HCT116 (cell line): ENCODE data around the gene RPIA. TPM values are rescaled to one million over a fixed set of nuclear protein-coding genes. Genes with fewer than 3 reads are reported as not detected.

Experiments used
- ATAC-seq: fragments of 200-7000 bp; cut with Tn5 transposase; 2 replicates; pipeline ENCODE4 v1.9.1; 2020; ENCODE audit warnings: mild to moderate bottlenecking, moderate library complexity
- BruUV-seq: library from RNA; stranded (reverse); fragments of 400-500 nt; replicated peaks from 2 replicates; lab custom pipeline; 2021; lab: Mats Ljungman, UMichigan
- CTCF ChIA-PET: fragments of 300-600 bp; sonication (Branson Sonifier 250); formaldehyde crosslinking; loops from one replicate; lab custom pipeline; 2021; ENCODE audit warnings: antibody characterized with exemption; lab: Charles Lee
- POLR2A ChIA-PET: fragments of 300-600, 350-600 bp; sonication (Branson Sonifier 250); formaldehyde crosslinking; loops from one replicate; lab custom pipeline; 2021; ENCODE audit warnings: antibody characterized with exemption; lab: Charles Lee
- RAD21 ChIA-PET, 2 experiments: fragments of 300-600 bp; sonication (Branson Sonifier 250); formaldehyde crosslinking; loops; one replicate each; lab custom pipeline; 2023; ENCODE audit warnings: low total read pairs in 2 of 2; ENCODE audit not compliant: uncharacterized antibody in 2 of 2, unreplicated experiment in 2 of 2, low non-redundant PET in 1 of 2; lab: Charles Lee
- DNase-seq: peaks from one replicate; pipeline ENCODE4 v3.0.0-alpha.2; 2010; ENCODE audit warnings: low read depth, low spot score
- H2AFZ ChIP-seq: fragments of 200-600 bp; shearing (Covaris generic), sonication (generic); 2 replicates; pipeline ENCODE4 v1.6.1; 2017; ENCODE audit warnings: low read depth, mixed run types, mixed read lengths, antibody characterized with exemption, low read length; ENCODE audit not compliant: poor library complexity, severe bottlenecking
- H3K27ac ChIP-seq: 2 replicates; pipeline ENCODE4 v1.5.1; 2012; ENCODE audit warnings: low read depth, low read length
- H3K27me3 ChIP-seq: fragments of 200-600 bp; sonication (generic); 2 replicates; pipeline ENCODE4 v1.6.1; 2016; ENCODE audit warnings: mixed run types, low read length, mixed read lengths; ENCODE audit not compliant: insufficient read depth
- H3K36me3 ChIP-seq, 2 experiments: fragments of 200-500 bp in 1 of 2; fragments of 200-600 bp in 1 of 2; sonication (Bioruptor generic) in 1 of 2; sonication (generic) in 1 of 2; 2 replicates each; pipeline versions ENCODE4 v1.5.1 to v1.6.1; 2014 to 2016; ENCODE audit warnings: low read length in 2 of 2, inconsistent platforms in 1 of 2, mixed read lengths in 1 of 2, mixed run types in 1 of 2; ENCODE audit not compliant: insufficient read depth in 2 of 2, control insufficient read depth in 1 of 2
- H3K4me1 ChIP-seq, 2 experiments: fragments of 200-600 bp in 1 of 2; sonication (generic) in 1 of 2; 2 replicates each; pipeline versions ENCODE4 v1.5.1 to v1.6.1; 2012 to 2017; ENCODE audit warnings: low read length in 2 of 2, inconsistent platforms in 1 of 2, mild to moderate bottlenecking in 1 of 2, mixed read lengths in 1 of 2, mixed run types in 1 of 2, moderate library complexity in 1 of 2; ENCODE audit not compliant: insufficient read depth in 2 of 2, control insufficient read depth in 1 of 2
- H3K4me2 ChIP-seq: fragments of 200-600 bp; sonication (generic); 2 replicates; pipeline ENCODE4 v1.6.1; 2017; ENCODE audit warnings: mixed run types, low read length, mixed read lengths
- H3K4me3 ChIP-seq, 2 experiments: fragments of 200-600 bp in 1 of 2; sonication (generic) in 1 of 2; replicated peaks in 1 of 2; 2 replicates each; pipeline ENCODE4 v1.5.1; 2011 to 2016; ENCODE audit warnings: low read length in 2 of 2, control low read depth in 1 of 2, low read depth in 1 of 2, mild to moderate bottlenecking in 1 of 2, mixed read lengths in 1 of 2, mixed run types in 1 of 2
- H3K79me2 ChIP-seq: fragments of 200-600 bp; sonication (generic); 2 replicates; pipeline ENCODE4 v1.6.1; 2017; ENCODE audit warnings: mild to moderate bottlenecking, mixed run types, low read length, moderate library complexity, mixed read lengths; ENCODE audit not compliant: insufficient read depth
- H3K9ac ChIP-seq: fragments of 200-600 bp; sonication (generic); 2 replicates; pipeline ENCODE4 v1.6.1; 2016; ENCODE audit warnings: low read length, mixed read lengths
- H3K9me2 ChIP-seq: fragments of 200-600 bp; sonication (generic), shearing (Covaris generic); 2 replicates; pipeline ENCODE4 v1.6.1; 2017; ENCODE audit warnings: mixed run types, mild to moderate bottlenecking, moderate library complexity; ENCODE audit not compliant: insufficient read depth
- H3K9me3 ChIP-seq, 2 experiments: fragments of 200-500 bp in 1 of 2; fragments of 200-600 bp in 1 of 2; sonication (Bioruptor generic) in 1 of 2; sonication (generic) in 1 of 2; 2 replicates each; pipeline ENCODE4 v1.6.1; 2014 to 2017; ENCODE audit warnings: low read length in 2 of 2, mixed read lengths in 2 of 2, inconsistent platforms in 1 of 2, low read depth in 1 of 2, mild to moderate bottlenecking in 1 of 2, mixed run types in 1 of 2, moderate library complexity in 1 of 2; ENCODE audit not compliant: control insufficient read depth in 1 of 2, insufficient read depth in 1 of 2
- H4K20me1 ChIP-seq: fragments of 200-600 bp; sonication (generic), shearing (Covaris generic); 2 replicates; pipeline ENCODE4 v1.6.1; 2017; ENCODE audit warnings: mixed run types, mild to moderate bottlenecking, moderate library complexity; ENCODE audit not compliant: insufficient read depth
- ATF3 ChIP-seq: IDR thresholded peaks from 2 replicates; pipeline ENCODE4 v1.6.1; 2012
- CBX3 ChIP-seq: IDR thresholded peaks from 2 replicates; pipeline ENCODE4 v1.6.1; 2012; ENCODE audit warnings: low read depth
- CEBPB ChIP-seq: IDR thresholded peaks from 2 replicates; pipeline ENCODE4 v1.6.1; 2012; ENCODE audit warnings: low read depth
- ELF1 ChIP-seq: IDR thresholded peaks from 2 replicates; pipeline ENCODE4 v1.6.1; 2012; ENCODE audit warnings: low read depth, borderline replicate concordance
- EZH2 ChIP-seq: fragments of 200-600 bp; sonication (generic); IDR thresholded peaks from 2 replicates; pipeline ENCODE4 v1.6.1; 2017; ENCODE audit warnings: antibody characterized with exemption, mixed run types
- EZH2phosphoT487 ChIP-seq: fragments of 200-600 bp; IDR thresholded peaks from 2 replicates; pipeline ENCODE4 v1.6.1; 2018; ENCODE audit warnings: antibody characterized with exemption, borderline replicate concordance
- FOSL1 ChIP-seq: IDR thresholded peaks from 2 replicates; pipeline ENCODE4 v1.6.1; 2012; ENCODE audit warnings: low read depth
- POLR2A ChIP-seq: IDR thresholded peaks from 2 replicates; pipeline ENCODE4 v1.7.0; 2011; ENCODE audit warnings: borderline replicate concordance; ENCODE audit not compliant: insufficient read depth, insufficient read length; ENCODE audit errors: extremely low read depth
- POLR2AphosphoS5 ChIP-seq: IDR thresholded peaks from 2 replicates; pipeline ENCODE4 v1.6.1; 2011; ENCODE audit warnings: mild to moderate bottlenecking, low read depth, low read length, moderate library complexity
- RAD21 ChIP-seq: IDR thresholded peaks from 2 replicates; pipeline ENCODE4 v1.6.1; 2012; ENCODE audit warnings: low read depth, mild to moderate bottlenecking
- REST ChIP-seq: IDR thresholded peaks from 2 replicates; pipeline ENCODE4 v1.6.1; 2012; ENCODE audit warnings: low read depth
- SIN3A ChIP-seq: IDR thresholded peaks from 2 replicates; pipeline ENCODE4 v1.6.1; 2012; ENCODE audit warnings: low read depth
- SP1 ChIP-seq: IDR thresholded peaks from 2 replicates; pipeline ENCODE4 v1.6.1; 2012; ENCODE audit warnings: low read depth
- TCF7L2 ChIP-seq: IDR thresholded peaks from 2 replicates; pipeline ENCODE4 v1.7.0; 2011; ENCODE audit warnings: borderline replicate concordance, inconsistent platforms; ENCODE audit not compliant: insufficient read depth, insufficient read length; ENCODE audit errors: extremely low read depth
- YY1 ChIP-seq: IDR thresholded peaks from 2 replicates; pipeline ENCODE4 v1.6.1; 2011; ENCODE audit warnings: low read length, low read depth, moderate library complexity, mild to moderate bottlenecking; ENCODE audit not compliant: insufficient replicate concordance; ENCODE audit errors: extremely low read depth
- ZFX ChIP-seq: fragments of 450-650 bp; IDR thresholded peaks from 2 replicates; pipeline ENCODE4 v1.6.1; 2017
- ZNF274 ChIP-seq: fragments of 200-500 bp; sonication (Bioruptor generic); IDR thresholded peaks from 2 replicates; pipeline ENCODE4 v1.6.1; 2014; ENCODE audit warnings: mild to moderate bottlenecking, low read depth, low read length, inconsistent platforms
- intact Hi-C: fragments of 100-400 bp; cut with micrococcal nuclease; formaldehyde crosslinking; loops from 2 replicates; pipeline ENCODE4 v1.10.0; 2022
- total RNA-seq: library from RNA; stranded (reverse); gene quantifications from one replicate; pipeline ENCODE4 v1.2.1, GENCODE V29; 2021; ENCODE audit not compliant: unreplicated experiment

Gene RPIA
- total RNA-seq, 1 experiment from 2014 or later, result 43.3 TPM

- TF ChIP-seq EZH2 (no peak), TCF7L2 (no peak)
Measured at GRCh38 chr2:88711289-88711688, 19.8 kb downstream of the RPIA start (continued).

- Histone ChIP-seq H3K4me3 (no peak overlapping the region), H3K4me2 (no peak overlapping the region), H3K36me3 (no peaks in the 10 kb centered on the region), H3K4me1 (peaks cover 4 to 6% of the 10 kb centered on the region in 2 experiments; a peak in 2 of 4 replicates), H2AFZ (no peak overlapping the region), H3K27ac (no peak overlapping the region), H3K9me2 (no peaks in the 10 kb centered on the region), H3K9ac (no peak overlapping the region), H3K79me2 (peaks cover 67% of the 10 kb centered on the region), H4K20me1 (no peaks in the 10 kb centered on the region), H3K9me3 (no peaks in the 10 kb centered on the region), H3K27me3 (no peaks in the 10 kb centered on the region)
- no peak for DNase-seq
- POLR2A ChIA-PET, result no interaction called here
- CTCF ChIA-PET, result no interaction called here
- no peak for ATAC-seq
- TF ChIP-seq YY1, result no peak
- no peak for TF ChIP-seq ATF3
- TF ChIP-seq REST, result no peak
- TF ChIP-seq FOSL1, result no peak
- TF ChIP-seq POLR2A, result no peak
- TF ChIP-seq EZH2phosphoT487, result no peak
- TF ChIP-seq RAD21, result no peak
- TF ChIP-seq CBX3, result no peak
- no peak for TF ChIP-seq CEBPB
- TF ChIP-seq TCF7L2, result no peak
- TF ChIP-seq ZFX, result no peak
- no peak for TF ChIP-seq SP1
- TF ChIP-seq ELF1, result no peak
- TF ChIP-seq SIN3A, result no peak
- TF ChIP-seq POLR2AphosphoS5, result no peak
- TF ChIP-seq EZH2, result no peak
- no peak for TF ChIP-seq ZNF274
- no TSS peak for BruUV-seq
- intact Hi-C loops, result no loop called here
- RAD21 ChIA-PET, result no interaction called here
Measured at GRCh38 chr2:88711897-88712296, 20.4 kb downstream of the RPIA start.
